ENCODE data around the gene CD22. TPM values are rescaled to one million over a fixed set of nuclear protein-coding genes. Genes with fewer than 3 reads are reported as not detected.

CD22 gene
- total RNA-seq, 3 donors from 2014 or later (not counting 1 experiment from before 2014, with no cell fraction given), result 4.3 to 7.0 (median 6.0) TPM

- ATAC-seq (peak in 1 of 3 donors; percentile 41), DNase-seq (no peak)
- Mint-ChIP-seq H3K27ac (no peak overlapping the region), H3K4me1 (no peaks in the 10 kb centered on the region), H3K27me3 (ENCODE audit: low read depth in 2 of 2) (peaks cover 6 to 22% of the 10 kb centered on the region in 2 donors), H3K9me3 (no peaks in the 10 kb centered on the region), H3K4me3 (no peak overlapping the region), H3K36me3 (no peaks in the 10 kb centered on the region)
- no peak for TF ChIP-seq CTCF (IDR thresholded peaks at IDR 0.05)
- H3K9me3 ChIP-seq (ENCODE audit: control insufficient read depth, insufficient read depth, low read length), result no peaks in the 10 kb centered on the region
- H3K36me3 ChIP-seq (ENCODE audit: control insufficient read depth, insufficient read depth, low read length), result no peaks in the 10 kb centered on the region
- no peaks in the 10 kb centered on the region for H3K27me3 ChIP-seq (ENCODE audit: control insufficient read depth, insufficient read depth, low read length)
- intact Hi-C loops (cut with micrococcal nuclease), result no loop called here
- no peaks in the 10 kb centered on the region for H3K4me1 ChIP-seq (ENCODE audit: control insufficient read depth, insufficient read depth, low read length)
- no peak overlapping the region for H3K4me3 ChIP-seq (ENCODE audit: low read length)
- no peak overlapping the region for H3K27ac ChIP-seq (ENCODE audit: low read length)
- 76% methylated on average over 9 of the region's 9 CpGs for WGBS (ENCODE audit: insufficient coverage)
Observed at GRCh38 chr19:35380450-35381124, 51.6 kb downstream of the CD22 start.

GRCh38 chr19:35381318-35381717 is 52.3 kb downstream of the CD22 start:
- H3K4me1 Mint-ChIP-seq, result no peaks in the 10 kb centered on the region
- H3K36me3 Mint-ChIP-seq, result peaks cover 3% of the 10 kb centered on the region
- DNase-seq (no peak), ATAC-seq (no peak)
- no peak overlapping the region for H3K4me3 Mint-ChIP-seq
- TF ChIP-seq CTCF (IDR thresholded peaks at IDR 0.05), result no peak
- intact Hi-C loops (cut with micrococcal nuclease), result no loop called here
- Histone ChIP-seq H3K4me3 (ENCODE audit: low read length) (no peak overlapping the region), H3K9me3 (ENCODE audit: control insufficient read depth, insufficient read depth, low read length) (no peaks in the 10 kb centered on the region), H3K27ac (ENCODE audit: low read length) (no peak overlapping the region), H3K4me1 (ENCODE audit: control insufficient read depth, insufficient read depth, low read length) (no peaks in the 10 kb centered on the region), H3K27me3 (ENCODE audit: control insufficient read depth, insufficient read depth, low read length) (no peaks in the 10 kb centered on the region), H3K36me3 (ENCODE audit: control insufficient read depth, insufficient read depth, low read length) (no peaks in the 10 kb centered on the region)
- H3K9me3 Mint-ChIP-seq, result peaks cover under 1% of the 10 kb centered on the region in 2 donors
- H3K27me3 Mint-ChIP-seq (ENCODE audit: low read depth in 2 of 2), result peaks cover 0 to 15% of the 10 kb centered on the region in 2 donors
- WGBS (ENCODE audit: insufficient coverage), result 70% methylated on average over 3 of the region's 3 CpGs
- no peak overlapping the region for H3K27ac Mint-ChIP-seq

GRCh38 chr19:35381926-35382325 is 52.9 kb downstream of the CD22 start:
- peaks cover 0 to 16% of the 10 kb centered on the region in 2 donors for H3K27me3 Mint-ChIP-seq (ENCODE audit: low read depth in 2 of 2)
- Histone ChIP-seq H3K27me3 (ENCODE audit: control insufficient read depth, insufficient read depth, low read length) (no peaks in the 10 kb centered on the region), H3K9me3 (ENCODE audit: control insufficient read depth, insufficient read depth, low read length) (no peaks in the 10 kb centered on the region), H3K4me3 (ENCODE audit: low read length) (no peak overlapping the region), H3K27ac (ENCODE audit: low read length) (no peak overlapping the region), H3K36me3 (ENCODE audit: control insufficient read depth, insufficient read depth, low read length) (no peaks in the 10 kb centered on the region), H3K4me1 (ENCODE audit: control insufficient read depth, insufficient read depth, low read length) (no peaks in the 10 kb centered on the region)
- peaks cover 8% of the 10 kb centered on the region for H3K36me3 Mint-ChIP-seq
- 83% methylated on average over 6 of the region's 6 CpGs for WGBS (ENCODE audit: insufficient coverage)
- H3K4me3 Mint-ChIP-seq, result no peak overlapping the region
- no peak overlapping the region for H3K27ac Mint-ChIP-seq
- no peak for TF ChIP-seq CTCF (IDR thresholded peaks at IDR 0.05)
- DNase-seq (no peak), ATAC-seq (peak in 1 of 3 donors; percentile 49)
- intact Hi-C loops (cut with micrococcal nuclease), result no loop called here
- peaks cover 3% of the 10 kb centered on the region in 2 donors for H3K9me3 Mint-ChIP-seq
- no peaks in the 10 kb centered on the region for H3K4me1 Mint-ChIP-seq

- Histone ChIP-seq H3K27me3 (ENCODE audit: control insufficient read depth, insufficient read depth, low read length) (no peaks in the 10 kb centered on the region), H3K27ac (ENCODE audit: low read length) (no peak overlapping the region), H3K36me3 (ENCODE audit: control insufficient read depth, insufficient read depth, low read length) (no peaks in the 10 kb centered on the region), H3K4me1 (ENCODE audit: control insufficient read depth, insufficient read depth, low read length) (no peaks in the 10 kb centered on the region), H3K4me3 (ENCODE audit: low read length) (no peak overlapping the region), H3K9me3 (ENCODE audit: control insufficient read depth, insufficient read depth, low read length) (no peaks in the 10 kb centered on the region)
- Mint-ChIP-seq H3K27me3 (ENCODE audit: low read depth in 2 of 2) (peaks cover 0 to 16% of the 10 kb centered on the region in 2 donors), H3K9me3 (peaks cover 3% of the 10 kb centered on the region in 2 donors), H3K4me3 (no peak overlapping the region), H3K4me1 (no peaks in the 10 kb centered on the region), H3K27ac (no peak overlapping the region), H3K36me3 (peaks cover 8% of the 10 kb centered on the region)
- DNase-seq, result no peak
- 96% methylated on average over 2 of the region's 2 CpGs for WGBS (ENCODE audit: insufficient coverage)
- no peak for TF ChIP-seq CTCF (IDR thresholded peaks at IDR 0.05)
- no peak for ATAC-seq
- intact Hi-C loops (cut with micrococcal nuclease), result no loop called here
Observed at GRCh38 chr19:35383536-35383935, 54.5 kb downstream of the CD22 start.
